PC-3 (cell line): ENCODE measurements around the gene LRRC10. TPM values are rescaled to one million over a fixed set of nuclear protein-coding genes. Genes with fewer than 3 reads are reported as not detected.
A peak's percentile ranks its signal among the peaks of the same experiment; 100 is the strongest.

Experiments
- ATAC-seq: fragments of 200-7000 bp; cut with Tn5 transposase; 2 replicates; pipeline ENCODE4 v1.9.1; 2020; ENCODE audit warnings: mild to moderate bottlenecking, moderate library complexity
- BruUV-seq: library from RNA; stranded (reverse); fragments of 400-500 nt; replicated peaks from 2 replicates; lab custom pipeline; 2021; lab: Mats Ljungman, UMichigan
- CTCF ChIA-PET: fragments of 300-600 bp; sonication (Branson Sonifier 250); formaldehyde crosslinking; loops from one replicate; lab custom pipeline; 2022; ENCODE audit warnings: antibody characterized with exemption; lab: Charles Lee
- POLR2A ChIA-PET: fragments of 300-600 bp; sonication (Branson Sonifier 250); formaldehyde crosslinking; loops from one replicate; lab custom pipeline; 2022; ENCODE audit warnings: antibody characterized with exemption; ENCODE audit not compliant: unreplicated experiment; lab: Charles Lee
- DNase-seq: peaks from one replicate; pipeline ENCODE4 v3.0.0-alpha.2; 2015
- H2AFZ ChIP-seq: fragments of 300-600 bp; sonication (generic); 2 replicates; pipeline ENCODE4 v1.6.0; 2016; ENCODE audit warnings: antibody characterized with exemption, low read length
- H3F3A ChIP-seq: fragments of 300-600 bp; sonication (generic); one replicate; pipeline ENCODE4 v1.6.0; 2017; ENCODE audit warnings: antibody characterized with exemption, low read length, control low read depth, mild to moderate bottlenecking; ENCODE audit not compliant: unreplicated experiment
- H3K27ac ChIP-seq: fragments of 300-600 bp; sonication (generic); 2 replicates; pipeline ENCODE4 v1.5.1; 2016; ENCODE audit warnings: mild to moderate bottlenecking, low read length
- H3K27me3 ChIP-seq: fragments of 300-600 bp; sonication (generic); 2 replicates; pipeline ENCODE4 v1.6.1; 2016; ENCODE audit warnings: low read length, mixed read lengths
- H3K36me3 ChIP-seq: fragments of 300-600 bp; sonication (generic); 2 replicates; pipeline ENCODE4 v1.6.1; 2016; ENCODE audit warnings: low read depth, mixed run types, low read length, mixed read lengths
- H3K4me1 ChIP-seq: fragments of 300-600 bp; sonication (generic); 2 replicates; pipeline ENCODE4 v1.5.1; 2016; ENCODE audit warnings: low read length; ENCODE audit not compliant: insufficient read depth
- H3K4me2 ChIP-seq: fragments of 300-600 bp; sonication (generic); 2 replicates; pipeline ENCODE4 v1.6.0; 2016; ENCODE audit warnings: low read length
- H3K4me3 ChIP-seq: fragments of 300-600 bp; sonication (generic); 2 replicates; pipeline ENCODE4 v1.5.1; 2016; ENCODE audit warnings: mild to moderate bottlenecking, low read length, mixed read lengths
- H3K79me2 ChIP-seq: fragments of 300-600 bp; sonication (generic); 2 replicates; pipeline ENCODE4 v1.6.1; 2017; ENCODE audit warnings: low read length, mixed read lengths
- H3K9ac ChIP-seq: fragments of 300-600 bp; sonication (generic); 2 replicates; pipeline ENCODE4 v1.6.0; 2016; ENCODE audit warnings: mild to moderate bottlenecking, low read length
- H3K9me2 ChIP-seq: fragments of 300-600 bp; sonication (generic); replicated peaks from 2 replicates; pipeline ENCODE4 v1.6.1; 2016; ENCODE audit warnings: mixed run types, low read length, mixed read lengths
- H3K9me3 ChIP-seq: fragments of 300-600 bp; sonication (generic); 2 replicates; pipeline ENCODE4 v1.6.1; 2016; ENCODE audit warnings: low read length, mixed read lengths
- H4K20me1 ChIP-seq: fragments of 300-600 bp; sonication (generic); 2 replicates; pipeline ENCODE4 v1.6.1; 2016; ENCODE audit warnings: low read length, mixed read lengths
- EZH2 ChIP-seq: fragments of 300-600 bp; sonication (generic); IDR thresholded peaks from one replicate; pipeline ENCODE4 v1.6.1; 2017; ENCODE audit warnings: antibody characterized with exemption, mild to moderate bottlenecking, low read length; ENCODE audit not compliant: unreplicated experiment
- EZH2phosphoT487 ChIP-seq: fragments of 300-600 bp; sonication (generic); IDR thresholded peaks from 2 replicates; pipeline ENCODE4 v1.6.1; 2018; ENCODE audit warnings: mild to moderate bottlenecking, antibody characterized with exemption, low read length, borderline replicate concordance
- intact Hi-C: fragments of 100-400 bp; cut with micrococcal nuclease; formaldehyde crosslinking; loops from 2 replicates; pipeline ENCODE4 v1.9.0; 2023
- total RNA-seq: library from RNA; depleted of rRNA; stranded (reverse); fragments of >200 nt; gene quantifications from 2 replicates; pipeline ENCODE4 v1.2.3, GENCODE V29; 2014
- TF ChIP-seq, protein P1 (sequence below): fragments of 300-600 bp; sonication (generic); conservative IDR thresholded peaks from 2 replicates; pipeline ENCODE4 v1.5.1; 2017; ENCODE audit warnings: antibody characterized with exemption, low read depth, mild to moderate bottlenecking, low read length

Gene LRRC10
- total RNA-seq, 1 experiment from 2014 or later: not detected

GRCh38 chr12:69569236-69569635 lies 41.5 kb downstream of the LRRC10 start:
- BruUV-seq: no TSS peak
- peak; percentile 74 for ATAC-seq

GRCh38 chr12:69566603-69567002 lies 44.1 kb downstream of the LRRC10 start:
- ChIA-PET POLR2A (no interaction called here), CTCF (interaction anchor here (0.6 kb wide), 2 partner anchors 28 to 103 kb away, joined by 3 to 7 read pairs; no protein-coding TSS in a partner anchor)
- no peak overlapping the region for H3K4me2 ChIP-seq
- no peaks in the 10 kb centered on the region for H4K20me1 ChIP-seq
- intact Hi-C loops: no loop called here
- H3K79me2 ChIP-seq: peaks cover 3% of the 10 kb centered on the region
- ATAC-seq (no peak), DNase-seq (no peak)
- H3K9me3 ChIP-seq: no peaks in the 10 kb centered on the region
- no TSS peak for BruUV-seq
- TF ChIP-seq, protein P1, sequence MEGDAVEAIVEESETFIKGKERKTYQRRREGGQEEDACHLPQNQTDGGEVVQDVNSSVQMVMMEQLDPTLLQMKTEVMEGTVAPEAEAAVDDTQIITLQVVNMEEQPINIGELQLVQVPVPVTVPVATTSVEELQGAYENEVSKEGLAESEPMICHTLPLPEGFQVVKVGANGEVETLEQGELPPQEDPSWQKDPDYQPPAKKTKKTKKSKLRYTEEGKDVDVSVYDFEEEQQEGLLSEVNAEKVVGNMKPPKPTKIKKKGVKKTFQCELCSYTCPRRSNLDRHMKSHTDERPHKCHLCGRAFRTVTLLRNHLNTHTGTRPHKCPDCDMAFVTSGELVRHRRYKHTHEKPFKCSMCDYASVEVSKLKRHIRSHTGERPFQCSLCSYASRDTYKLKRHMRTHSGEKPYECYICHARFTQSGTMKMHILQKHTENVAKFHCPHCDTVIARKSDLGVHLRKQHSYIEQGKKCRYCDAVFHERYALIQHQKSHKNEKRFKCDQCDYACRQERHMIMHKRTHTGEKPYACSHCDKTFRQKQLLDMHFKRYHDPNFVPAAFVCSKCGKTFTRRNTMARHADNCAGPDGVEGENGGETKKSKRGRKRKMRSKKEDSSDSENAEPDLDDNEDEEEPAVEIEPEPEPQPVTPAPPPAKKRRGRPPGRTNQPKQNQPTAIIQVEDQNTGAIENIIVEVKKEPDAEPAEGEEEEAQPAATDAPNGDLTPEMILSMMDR: peak; percentile 27; the same call in 1 of the 2 replicates
- TF ChIP-seq EZH2phosphoT487 (no peak), EZH2 (no peak)
- no peaks in the 10 kb centered on the region for H3K27me3 ChIP-seq
- no peaks in the 10 kb centered on the region for H3F3A ChIP-seq
- H3K9me2 ChIP-seq: no peaks in the 10 kb centered on the region
- H3K36me3 ChIP-seq: peaks cover 14% of the 10 kb centered on the region
- H3K4me3 ChIP-seq: no peak overlapping the region
- H3K4me1 ChIP-seq: peaks cover 30% of the 10 kb centered on the region
- no peak overlapping the region for H3K27ac ChIP-seq
- H3K9ac ChIP-seq: no peak overlapping the region
- H2AFZ ChIP-seq: no peak overlapping the region

More at GRCh38 chr12:69569236-69569635, 41.5 kb downstream of the LRRC10 start:
- Histone ChIP-seq H3K27ac (peak overlapping the region; percentile 90), H3K27me3 (no peaks in the 10 kb centered on the region), H3K4me2 (peak overlapping the region; percentile 72), H3K36me3 (peaks cover 23% of the 10 kb centered on the region), H3K79me2 (peaks cover 3% of the 10 kb centered on the region), H3K9me2 (no peaks in the 10 kb centered on the region), H3K9me3 (no peaks in the 10 kb centered on the region), H4K20me1 (no peaks in the 10 kb centered on the region), H3K4me1 (peaks cover 30% of the 10 kb centered on the region), H2AFZ (no peak overlapping the region), H3F3A (no peaks in the 10 kb centered on the region), H3K9ac (peak overlapping the region; percentile 46), H3K4me3 (peak overlapping the region; percentile 52)
- intact Hi-C loops: no loop called here
- DNase-seq: peak; percentile 78
- ChIA-PET POLR2A (interaction anchor here (0.5 kb wide), 1 partner anchor 31 kb away, joined by 3 read pairs; no protein-coding TSS in a partner anchor), CTCF (interaction anchor here (0.7 kb wide), 1 partner anchor 99 kb away, joined by 4 read pairs; the partner anchor contains the start of gene FRS2)
- no peak for TF ChIP-seq EZH2phosphoT487
- TF ChIP-seq, protein P1: no peak
- TF ChIP-seq EZH2: no peak

DNA sequence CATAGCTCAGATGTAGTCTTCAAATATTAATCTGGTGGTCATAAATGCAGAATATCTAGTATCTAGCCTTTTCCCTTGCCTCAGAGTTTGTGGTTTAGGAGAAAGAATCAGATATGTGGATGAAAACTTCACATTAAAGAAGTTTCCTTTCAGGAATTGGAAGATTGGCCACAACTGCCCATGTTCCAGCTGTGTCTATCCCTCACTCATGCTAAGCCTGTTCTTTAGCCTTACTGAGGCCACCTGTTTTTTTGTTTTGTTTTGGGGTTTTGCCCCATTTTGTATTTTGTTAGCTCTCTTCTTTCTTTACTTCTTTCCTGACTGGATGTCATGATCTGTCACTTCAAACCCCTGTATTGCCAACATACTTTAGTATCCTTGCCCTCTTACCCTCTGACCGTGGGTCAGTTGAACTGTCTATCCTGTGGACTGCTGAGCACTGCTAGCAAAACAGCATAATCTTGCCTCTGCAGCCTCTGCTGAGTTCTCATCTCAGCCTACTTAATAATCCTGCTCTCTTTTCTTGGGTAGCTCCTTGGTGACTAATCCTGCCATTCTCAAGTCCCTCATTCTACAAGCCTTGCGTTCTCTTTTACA lies 47.4 kb downstream of the LRRC10 start:
- Histone ChIP-seq H3K4me3 (no peak overlapping the region), H3K9me2 (no peaks in the 10 kb centered on the region), H3K9ac (no peak overlapping the region), H3K79me2 (peaks cover 30% of the 10 kb centered on the region), H2AFZ (no peak overlapping the region), H3K4me2 (no peak overlapping the region), H3F3A (no peaks in the 10 kb centered on the region), H3K36me3 (peaks cover 11% of the 10 kb centered on the region), H3K27ac (no peak overlapping the region), H4K20me1 (no peaks in the 10 kb centered on the region), H3K27me3 (no peaks in the 10 kb centered on the region), H3K4me1 (peaks cover 5% of the 10 kb centered on the region; the same call in 1 of the 2 replicates), H3K9me3 (no peaks in the 10 kb centered on the region)
- ChIA-PET POLR2A (no interaction called here), CTCF (no interaction called here)
- no peak for TF ChIP-seq EZH2phosphoT487
- no peak for TF ChIP-seq EZH2
- TF ChIP-seq, protein P1: no peak
- no TSS peak for BruUV-seq
- DNase-seq: no peak
- no peak for ATAC-seq
- intact Hi-C loops: no loop called here
